GM12873 (cell line): ENCODE data around the gene NTM.

Source experiments
- CTCF ChIP-seq: IDR thresholded peaks from 2 replicates; pipeline ENCODE4 v1.5.1; 2012; ENCODE audit warnings: low read depth, mild to moderate bottlenecking, moderate library complexity, low read length, control low read depth; ENCODE audit not compliant: insufficient read depth; ENCODE audit errors: missing control alignments

NTM gene

GRCh38 chr11:132008872-132009271, 638.5 kb downstream of the NTM start:
- no peak for TF ChIP-seq CTCF

GRCh38 chr11:132020001-132020400, 649.6 kb downstream of the NTM start:
- TF ChIP-seq CTCF, result no peak

- TF ChIP-seq CTCF, result no peak
These were observed 651.9 kb downstream of the NTM start for GRCh38 chr11:132022285-132022684.

GRCh38 chr11:132022733-132023478, 652.5 kb downstream of the NTM start:
- TF ChIP-seq CTCF, result no peak

GRCh38 chr11:132024587-132025295, 654.3 kb downstream of the NTM start:
- no peak for TF ChIP-seq CTCF

- TF ChIP-seq CTCF, result no peak
These were observed 656.3 kb downstream of the NTM start for GRCh38 chr11:132026746-132027145.

- TF ChIP-seq CTCF, result peak; percentile 66
These were observed 658.2 kb downstream of the NTM start for GRCh38 chr11:132028380-132029240.
